ENCODE measurements around the gene OGFRL1.
A peak's percentile ranks its signal among the peaks of the same experiment; 100 is the strongest.

The OGFRL1 gene

DNA sequence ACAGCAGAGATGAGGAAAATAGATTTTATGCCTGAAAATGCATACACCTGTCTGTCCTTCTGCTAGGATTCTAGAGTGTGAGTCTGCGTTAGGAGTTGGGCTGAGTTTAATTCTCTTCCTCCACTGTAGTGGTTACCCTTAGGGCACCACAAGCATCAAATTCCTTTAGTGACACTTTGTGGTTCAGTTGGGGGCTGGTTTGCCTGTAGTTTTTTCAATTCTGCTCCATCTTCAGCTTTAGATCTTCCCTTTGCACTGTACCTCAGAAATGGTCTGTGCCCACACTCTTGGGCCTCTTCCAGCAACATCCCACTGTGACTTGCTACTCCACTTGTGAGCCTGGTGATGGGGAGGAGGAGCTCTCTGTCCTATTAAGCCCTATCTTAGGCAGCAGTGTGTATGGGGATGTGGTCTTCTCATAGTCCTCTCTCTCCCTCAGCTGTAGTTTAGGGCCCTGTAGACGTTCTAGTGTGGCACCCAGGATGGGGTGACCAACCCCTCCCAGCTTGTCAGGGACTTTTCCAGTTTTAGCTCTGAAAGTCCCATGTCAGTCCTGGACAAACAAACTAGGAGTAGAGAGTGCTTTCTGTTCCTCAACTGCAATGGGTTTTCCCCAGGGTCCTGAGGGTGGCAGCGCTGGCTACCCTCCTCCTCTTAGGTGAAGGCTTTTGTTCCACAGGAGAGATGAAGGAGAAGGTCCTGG lies 19.7 kb upstream of the OGFRL1 start:
- Mint-ChIP-seq H3K27ac (no peak overlapping the region), H3K4me1 (ENCODE audit: low read depth) (no peaks in the 10 kb centered on the region), H3K9me3 (ENCODE audit: low read depth) (no peaks in the 10 kb centered on the region), H3K27me3 (no peaks in the 10 kb centered on the region), H3K36me3 (peaks cover 3% of the 10 kb centered on the region), H3K4me3 (no peak overlapping the region)

GRCh38 chr6:71277926-71278600 lies 10.5 kb upstream of the OGFRL1 start:
- no peak overlapping the region for H3K27ac Mint-ChIP-seq
- no peak overlapping the region for H3K4me3 Mint-ChIP-seq

GRCh38 chr6:71279321-71279720 lies 9.3 kb upstream of the OGFRL1 start:
- Mint-ChIP-seq H3K4me3 (no peak overlapping the region), H3K36me3 (no peaks in the 10 kb centered on the region), H3K27me3 (no peaks in the 10 kb centered on the region), H3K9me3 (ENCODE audit: low read depth) (no peaks in the 10 kb centered on the region), H3K27ac (no peak overlapping the region), H3K4me1 (ENCODE audit: low read depth) (no peaks in the 10 kb centered on the region)

More at GRCh38 chr6:71277926-71278600, 10.5 kb upstream of the OGFRL1 start:
- no peaks in the 10 kb centered on the region for H3K27me3 Mint-ChIP-seq
- H3K36me3 Mint-ChIP-seq = no peaks in the 10 kb centered on the region
- no peaks in the 10 kb centered on the region for H3K9me3 Mint-ChIP-seq (ENCODE audit: low read depth)
- no peaks in the 10 kb centered on the region for H3K4me1 Mint-ChIP-seq (ENCODE audit: low read depth)

GRCh38 chr6:71279740-71280139 lies 8.9 kb upstream of the OGFRL1 start:
- H3K4me3 Mint-ChIP-seq = no peak overlapping the region
- H3K36me3 Mint-ChIP-seq = no peaks in the 10 kb centered on the region
- no peak overlapping the region for H3K27ac Mint-ChIP-seq
- H3K27me3 Mint-ChIP-seq = no peaks in the 10 kb centered on the region
- H3K9me3 Mint-ChIP-seq (ENCODE audit: low read depth) = no peaks in the 10 kb centered on the region
- no peaks in the 10 kb centered on the region for H3K4me1 Mint-ChIP-seq (ENCODE audit: low read depth)

GRCh38 chr6:71280701-71281100 lies 7.9 kb upstream of the OGFRL1 start:
- Mint-ChIP-seq H3K4me1 (ENCODE audit: low read depth) (no peaks in the 10 kb centered on the region), H3K36me3 (no peaks in the 10 kb centered on the region), H3K27ac (no peak overlapping the region), H3K9me3 (ENCODE audit: low read depth) (no peaks in the 10 kb centered on the region), H3K4me3 (no peak overlapping the region), H3K27me3 (no peaks in the 10 kb centered on the region)

- peaks cover 15% of the 10 kb centered on the region for H3K4me1 Mint-ChIP-seq (ENCODE audit: low read depth)
- H3K4me3 Mint-ChIP-seq = no peak overlapping the region
- H3K27me3 Mint-ChIP-seq = no peaks in the 10 kb centered on the region
- no peak overlapping the region for H3K27ac Mint-ChIP-seq
- H3K36me3 Mint-ChIP-seq = no peaks in the 10 kb centered on the region
- no peaks in the 10 kb centered on the region for H3K9me3 Mint-ChIP-seq (ENCODE audit: low read depth)
Observed at GRCh38 chr6:71284785-71285184, 3.8 kb upstream of the OGFRL1 start.

- Mint-ChIP-seq H3K4me1 (ENCODE audit: low read depth) (peaks cover 34% of the 10 kb centered on the region), H3K36me3 (peaks cover 2% of the 10 kb centered on the region), H3K27me3 (no peaks in the 10 kb centered on the region), H3K4me3 (peak overlapping the region; percentile 81), H3K27ac (no peak overlapping the region), H3K9me3 (ENCODE audit: low read depth) (no peaks in the 10 kb centered on the region)
Observed at GRCh38 chr6:71287038-71287437, 1.6 kb upstream of the OGFRL1 start.

DNA sequence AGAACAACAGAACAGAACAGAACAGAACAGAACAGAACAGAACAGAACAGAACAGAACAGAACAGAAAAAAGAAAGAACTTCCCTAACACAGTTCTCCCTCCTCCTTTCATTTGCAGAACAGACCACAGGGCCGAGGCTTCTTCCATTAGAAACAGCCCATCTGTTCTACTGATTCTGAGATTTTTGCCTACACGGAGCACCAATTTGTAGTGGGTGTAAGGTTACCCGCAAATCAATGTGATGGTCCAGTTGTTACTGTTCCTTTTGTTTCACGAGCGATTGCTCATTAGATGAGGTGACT lies 734 bp upstream of the OGFRL1 start:
- H3K36me3 Mint-ChIP-seq = peaks cover 2% of the 10 kb centered on the region
- no peaks in the 10 kb centered on the region for H3K27me3 Mint-ChIP-seq
- H3K27ac Mint-ChIP-seq = peak overlapping the region; percentile 35
- H3K4me3 Mint-ChIP-seq = peak overlapping the region; percentile 81
- no peaks in the 10 kb centered on the region for H3K9me3 Mint-ChIP-seq (ENCODE audit: low read depth)
- H3K4me1 Mint-ChIP-seq (ENCODE audit: low read depth) = peaks cover 34% of the 10 kb centered on the region

DNA sequence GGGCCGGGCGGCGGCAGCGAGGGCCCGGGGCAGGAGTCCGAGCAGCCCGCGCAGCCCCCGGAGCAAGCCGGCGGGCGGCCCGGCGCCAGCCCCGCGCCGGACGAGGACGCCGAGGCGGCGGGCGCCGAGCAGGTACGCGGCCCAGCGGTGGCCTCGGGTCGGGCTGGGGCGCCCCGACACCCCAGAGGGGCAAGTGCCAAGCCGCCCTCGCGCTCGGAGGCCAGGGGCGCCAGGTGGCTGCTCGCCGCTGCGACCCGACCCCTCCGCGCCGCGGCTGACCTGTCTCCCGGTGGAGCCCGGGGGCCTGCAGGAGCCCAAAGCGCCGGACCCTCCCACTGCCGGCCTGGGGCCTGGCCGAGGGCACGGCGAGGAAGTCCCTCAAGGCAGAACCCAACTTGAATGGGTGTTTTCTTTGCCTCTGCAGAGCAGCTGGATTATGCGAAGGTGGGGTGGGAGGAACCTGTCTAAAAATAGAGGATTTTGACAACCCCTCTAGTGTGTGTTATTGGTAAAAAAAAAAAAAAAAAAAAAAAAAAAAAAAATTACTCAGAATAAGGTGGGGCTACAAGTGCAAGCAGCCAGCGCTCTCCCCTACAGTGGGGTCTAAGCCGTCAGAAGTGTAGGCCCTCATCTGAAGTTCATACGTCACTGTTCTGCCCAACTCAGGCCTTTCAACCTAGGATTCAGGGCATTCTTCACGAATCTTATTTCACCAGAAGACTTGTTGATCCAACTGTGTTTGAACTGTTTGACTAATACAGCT lies 609 bp downstream of the OGFRL1 start:
- Mint-ChIP-seq H3K4me3 (peak overlapping the region; percentile 83), H3K36me3 (peaks cover 8% of the 10 kb centered on the region), H3K4me1 (ENCODE audit: low read depth) (peaks cover 34% of the 10 kb centered on the region), H3K27me3 (no peaks in the 10 kb centered on the region), H3K27ac (peak overlapping the region; percentile 41), H3K9me3 (ENCODE audit: low read depth) (no peaks in the 10 kb centered on the region)

DNA sequence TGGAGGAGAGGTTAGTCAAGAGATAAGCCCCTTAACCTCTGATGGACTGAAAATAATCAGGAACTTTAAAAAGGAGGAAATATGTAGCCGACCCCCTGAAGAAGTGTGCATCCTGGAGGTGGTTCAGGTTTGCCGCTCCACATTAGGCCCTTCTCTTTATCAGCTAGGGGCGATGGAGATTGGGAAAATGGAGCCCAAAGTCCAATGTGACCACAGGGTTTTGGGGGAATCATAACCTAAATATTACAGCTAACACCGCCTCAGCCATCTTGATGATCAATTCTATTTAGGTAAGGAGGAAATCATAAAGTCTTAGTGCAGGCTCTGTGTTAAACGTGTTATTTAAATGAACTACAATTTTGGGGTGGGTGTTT lies 1.2 kb downstream of the OGFRL1 start:
- Mint-ChIP-seq H3K9me3 (ENCODE audit: low read depth) (no peaks in the 10 kb centered on the region), H3K4me1 (ENCODE audit: low read depth) (peaks cover 34% of the 10 kb centered on the region), H3K4me3 (peak overlapping the region; percentile 83), H3K27me3 (no peaks in the 10 kb centered on the region), H3K27ac (peak overlapping the region; percentile 41), H3K36me3 (peaks cover 8% of the 10 kb centered on the region)

- no peaks in the 10 kb centered on the region for H3K27me3 Mint-ChIP-seq
- H3K36me3 Mint-ChIP-seq = peaks cover 8% of the 10 kb centered on the region
- H3K4me3 Mint-ChIP-seq = peak overlapping the region; percentile 83
- H3K9me3 Mint-ChIP-seq (ENCODE audit: low read depth) = no peaks in the 10 kb centered on the region
- peaks cover 34% of the 10 kb centered on the region for H3K4me1 Mint-ChIP-seq (ENCODE audit: low read depth)
- H3K27ac Mint-ChIP-seq = no peak overlapping the region
Observed at GRCh38 chr6:71290611-71291010, 2.0 kb downstream of the OGFRL1 start.

DNA sequence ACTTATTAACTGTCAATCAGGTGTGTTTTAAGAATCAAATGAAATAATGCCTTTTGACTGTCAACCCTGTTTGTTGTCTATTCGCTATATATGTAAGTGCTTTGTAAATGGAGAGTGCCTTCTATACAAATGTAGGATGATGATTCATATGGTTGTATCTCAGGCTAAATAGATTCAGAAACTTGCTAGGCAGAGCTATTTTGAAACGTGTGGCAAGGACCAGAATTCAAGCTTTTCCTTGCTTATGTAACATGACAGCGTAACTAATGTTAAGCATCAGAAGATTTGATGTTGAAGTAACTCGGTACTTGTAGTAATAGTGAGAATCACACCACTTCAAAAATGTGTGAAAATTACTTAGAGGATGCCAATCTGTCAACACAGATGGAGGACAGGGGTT lies 3.4 kb downstream of the OGFRL1 start:
- no peaks in the 10 kb centered on the region for H3K9me3 Mint-ChIP-seq (ENCODE audit: low read depth)
- H3K4me3 Mint-ChIP-seq = no peak overlapping the region
- H3K4me1 Mint-ChIP-seq (ENCODE audit: low read depth) = peaks cover 34% of the 10 kb centered on the region
- no peaks in the 10 kb centered on the region for H3K27me3 Mint-ChIP-seq
- no peak overlapping the region for H3K27ac Mint-ChIP-seq
- H3K36me3 Mint-ChIP-seq = peaks cover 13% of the 10 kb centered on the region

- Mint-ChIP-seq H3K27ac (no peak overlapping the region), H3K36me3 (peaks cover 14% of the 10 kb centered on the region), H3K4me3 (no peak overlapping the region), H3K27me3 (no peaks in the 10 kb centered on the region), H3K4me1 (ENCODE audit: low read depth) (peaks cover 24% of the 10 kb centered on the region), H3K9me3 (ENCODE audit: low read depth) (no peaks in the 10 kb centered on the region)
Observed at GRCh38 chr6:71294121-71294523, 5.5 kb downstream of the OGFRL1 start.

DNA sequence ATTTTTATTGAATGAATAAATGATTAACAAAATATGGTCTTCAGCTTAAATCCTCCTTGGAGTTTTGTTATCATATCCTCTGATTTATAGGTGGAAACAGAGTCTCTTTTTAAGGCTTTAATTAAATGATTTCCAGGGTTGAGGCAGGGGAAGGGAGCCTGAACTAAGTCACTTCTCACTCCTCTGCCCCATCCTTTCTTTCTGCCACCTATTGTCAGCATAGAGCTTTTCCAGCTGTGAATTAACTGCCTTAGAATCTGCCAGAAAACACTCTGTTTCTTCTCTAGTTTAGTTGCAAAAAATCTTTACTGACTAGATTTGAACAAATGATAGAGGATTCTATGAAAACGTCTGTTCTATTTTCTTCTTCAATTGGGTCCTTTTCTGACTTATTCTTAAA lies 9.8 kb downstream of the OGFRL1 start:
- peaks cover 23% of the 10 kb centered on the region for H3K36me3 Mint-ChIP-seq
- H3K27ac Mint-ChIP-seq = no peak overlapping the region
- H3K9me3 Mint-ChIP-seq (ENCODE audit: low read depth) = no peaks in the 10 kb centered on the region
- H3K4me3 Mint-ChIP-seq = no peak overlapping the region
- no peaks in the 10 kb centered on the region for H3K4me1 Mint-ChIP-seq (ENCODE audit: low read depth)
- H3K27me3 Mint-ChIP-seq = no peaks in the 10 kb centered on the region

Measured in activated naive CD8-positive, alpha-beta T cell (primary cell).